DMS 273 (cell line): Measurements from ENCODE around the gene OOSP1.
"Not testable (repeated sequence)": the region's sequence is repeated elsewhere in the genome, so short reads cannot be mapped to it uniquely, and the experiment has no call there.

ENCODE experiments used
- DNase-seq: peaks from one replicate; lab custom pipeline; 2025; ENCODE audit not compliant: unreplicated experiment; lab: John Stamatoyannopoulos, UW

The OOSP1 gene

DNA sequence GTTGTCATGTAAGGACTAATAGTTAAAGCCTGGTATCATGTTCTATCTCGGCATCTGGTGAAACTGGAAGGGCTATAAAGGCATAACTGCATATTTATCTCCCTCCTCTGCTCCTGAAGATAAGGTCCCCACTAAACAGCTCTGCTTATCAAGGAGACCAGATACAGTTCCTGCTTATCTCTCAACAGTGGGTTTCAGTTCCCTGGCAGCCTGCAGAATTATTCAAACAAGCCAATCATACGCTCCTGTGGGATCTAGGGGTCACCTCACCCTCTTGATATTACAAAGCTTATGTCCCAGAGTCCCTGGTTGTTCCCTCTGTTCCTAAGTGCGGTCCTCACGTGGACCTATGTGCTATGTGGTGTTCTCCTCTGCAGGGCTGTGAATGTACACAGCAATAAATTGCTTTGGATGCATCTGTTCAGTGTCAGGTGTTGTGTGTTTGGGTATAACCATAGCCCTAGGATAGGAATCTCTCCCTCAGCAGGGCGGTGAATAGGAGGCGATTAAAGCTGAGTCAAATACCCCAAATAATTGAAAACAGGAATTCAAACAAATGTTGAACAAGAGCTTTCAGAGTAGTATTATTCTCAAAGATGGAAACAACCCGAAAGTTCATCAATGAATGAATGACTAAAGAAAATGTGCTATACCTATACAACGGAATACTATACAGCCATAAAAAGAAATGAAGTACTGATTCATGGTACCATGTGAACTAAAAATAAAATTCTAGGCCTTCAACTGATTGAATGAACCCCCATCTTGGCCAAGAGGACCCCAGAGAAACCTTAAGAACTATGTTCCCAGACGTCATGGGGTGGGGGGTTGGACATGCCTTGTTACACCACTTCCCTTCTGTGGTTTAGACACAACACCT is 22.5 kb downstream of the OOSP1 start:
- no peak for DNase-seq

DNA sequence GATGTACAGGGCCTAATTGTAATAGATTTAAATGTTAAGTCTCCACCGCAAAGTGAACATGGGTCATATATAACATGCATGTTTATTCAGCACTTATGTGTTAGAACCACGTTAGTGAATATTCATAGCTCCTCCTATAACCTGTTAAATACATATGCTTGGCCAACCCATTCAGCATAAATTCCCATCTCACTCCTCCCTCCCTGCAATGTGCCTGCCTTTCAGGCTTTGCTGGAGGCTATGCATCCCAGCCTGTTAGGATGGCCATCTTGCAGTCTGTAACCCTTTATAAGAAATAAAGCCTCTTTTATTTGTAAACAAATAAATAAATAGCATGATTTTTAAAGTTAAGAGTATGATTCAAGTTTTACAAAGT is 23.9 kb downstream of the OOSP1 start:
- no peak for DNase-seq

DNA sequence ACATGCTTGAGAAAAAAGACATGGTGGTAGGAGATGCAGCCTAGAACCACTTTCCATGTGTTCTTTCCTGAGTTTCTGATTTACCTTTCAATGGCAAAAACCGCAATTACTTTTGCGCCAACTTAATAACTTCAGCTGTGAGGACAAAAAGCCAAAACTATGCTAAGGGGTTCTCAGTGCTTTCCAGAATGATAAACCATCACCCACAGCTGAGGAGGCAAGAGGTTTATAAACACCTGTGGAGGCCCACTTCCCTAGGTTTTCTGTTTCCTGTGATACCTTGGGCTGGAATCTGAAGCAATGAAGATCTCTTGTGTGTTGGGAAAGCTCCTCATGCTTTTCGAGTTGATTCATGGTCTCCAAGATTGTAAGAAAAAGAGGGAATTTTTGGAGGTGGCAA is 25.5 kb downstream of the OOSP1 start, which contains the start of gene OOSP4A:
TSS of gene OOSP4A (plus strand) at position 301 of the 400 bp plus-strand sequence. CDS start at position 301, 0 bp downstream.
- no peak for DNase-seq

DNA sequence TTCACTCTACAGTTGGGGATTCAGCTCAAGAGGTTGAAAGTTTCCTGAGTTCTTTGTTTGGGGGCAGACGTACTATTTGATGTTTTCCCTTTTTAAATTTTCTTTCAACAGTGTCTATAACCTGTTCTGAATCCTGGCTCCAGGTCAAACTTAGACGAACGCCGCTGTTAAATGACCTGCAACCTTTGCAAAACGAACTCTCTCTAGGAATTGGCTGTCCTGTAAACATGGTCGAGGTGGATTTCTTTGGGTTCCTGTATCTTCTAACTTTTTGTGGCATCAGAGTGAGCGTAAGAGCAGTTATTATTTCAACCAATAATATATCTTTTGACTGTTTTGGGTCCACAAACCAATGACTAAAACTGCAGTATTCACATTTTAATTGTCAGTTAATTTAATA is 27.2 kb downstream of the OOSP1 start:
- no peak for DNase-seq

DNA sequence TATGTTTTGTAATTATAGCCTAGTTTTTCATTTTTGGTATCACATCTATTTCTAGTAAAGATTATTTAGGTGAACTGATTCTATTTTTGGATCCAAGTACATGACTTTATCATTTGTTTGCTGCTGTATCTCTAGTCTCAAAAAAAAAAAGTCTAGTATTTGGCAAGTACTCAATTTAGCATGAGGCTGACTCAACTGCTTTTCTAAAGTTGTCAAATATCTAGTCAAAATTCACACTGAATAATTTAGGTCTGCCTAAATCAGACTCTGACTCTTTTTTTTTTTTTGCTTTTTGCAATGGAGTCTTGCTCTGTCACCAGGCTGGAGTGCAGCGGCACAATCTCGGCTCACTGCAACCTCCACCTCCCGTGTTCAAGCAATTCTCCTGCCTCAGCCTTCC is 28.0 kb downstream of the OOSP1 start:
- no peak for DNase-seq

DNA sequence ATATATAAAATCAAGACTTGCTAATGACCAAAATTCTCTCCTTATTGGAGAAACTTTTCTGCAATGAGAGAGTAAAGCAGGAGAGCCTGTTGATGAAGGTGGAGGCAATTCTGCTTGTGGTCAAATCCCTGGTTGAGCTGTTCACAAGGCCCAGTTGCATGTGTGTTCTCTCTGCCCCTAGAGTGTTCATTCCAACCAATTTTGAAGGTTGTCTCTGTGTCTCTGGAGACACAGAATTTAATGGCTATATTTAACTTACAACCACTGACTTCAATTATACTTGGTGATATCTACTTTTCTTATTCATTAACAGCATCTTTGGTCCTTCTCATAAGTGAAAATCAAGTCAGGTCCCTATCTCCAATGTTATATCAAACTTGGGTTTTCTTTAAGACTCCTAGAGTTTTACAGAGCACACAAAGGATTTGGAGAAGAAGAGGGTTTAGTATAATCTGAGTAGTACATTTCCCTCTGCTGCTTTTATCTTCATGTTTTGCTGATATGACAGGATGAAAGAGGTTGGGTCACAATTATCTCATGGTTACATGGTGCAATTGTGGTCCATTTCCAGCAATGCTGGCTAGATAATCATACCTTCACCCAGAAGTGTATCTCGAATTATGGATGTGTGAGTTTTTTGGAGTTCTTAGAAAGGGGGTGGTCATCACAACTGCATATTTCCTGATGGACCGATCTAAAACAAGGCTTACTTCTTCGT is 29.6 kb downstream of the OOSP1 start:
- no peak for DNase-seq

DNA sequence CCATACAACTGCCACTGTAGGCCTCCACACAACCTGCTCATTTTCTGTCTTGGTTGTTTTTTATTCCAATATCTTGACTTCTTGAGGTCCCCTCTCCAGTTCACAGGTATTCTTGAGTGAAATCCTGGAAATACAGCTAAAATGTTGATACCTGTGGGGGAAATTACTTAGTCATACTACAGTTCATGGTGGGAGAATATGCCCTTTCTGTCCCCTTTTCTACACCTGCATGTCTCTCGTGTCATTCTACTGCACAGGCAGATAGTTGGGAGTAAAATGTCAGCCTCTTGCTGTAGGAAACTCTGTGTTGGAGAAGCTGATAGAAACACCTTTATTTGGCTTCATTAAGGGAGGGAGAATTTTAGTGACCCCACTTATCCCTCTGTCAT is 30.2 kb downstream of the OOSP1 start:
- DNase-seq = no peak

DNA sequence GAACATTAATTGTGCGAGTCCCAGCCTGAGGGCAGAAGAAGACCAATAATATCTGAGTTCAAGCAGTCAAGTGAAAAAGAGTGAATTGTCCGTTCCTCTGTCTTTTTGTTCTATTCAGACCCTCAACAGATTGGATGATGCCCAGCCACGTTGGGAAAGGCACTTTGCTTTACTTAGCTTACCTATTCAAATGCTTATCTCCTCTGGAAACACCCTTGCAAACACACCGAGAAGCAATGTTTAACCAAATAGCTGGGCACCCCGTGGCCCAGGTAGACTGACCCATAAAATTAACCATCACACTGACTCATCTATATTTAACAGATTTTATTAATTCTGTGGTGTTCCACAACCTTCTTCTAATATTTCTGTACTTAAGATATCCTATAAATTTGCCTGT is 34.9 kb downstream of the OOSP1 start:
- DNase-seq = no peak

DNA sequence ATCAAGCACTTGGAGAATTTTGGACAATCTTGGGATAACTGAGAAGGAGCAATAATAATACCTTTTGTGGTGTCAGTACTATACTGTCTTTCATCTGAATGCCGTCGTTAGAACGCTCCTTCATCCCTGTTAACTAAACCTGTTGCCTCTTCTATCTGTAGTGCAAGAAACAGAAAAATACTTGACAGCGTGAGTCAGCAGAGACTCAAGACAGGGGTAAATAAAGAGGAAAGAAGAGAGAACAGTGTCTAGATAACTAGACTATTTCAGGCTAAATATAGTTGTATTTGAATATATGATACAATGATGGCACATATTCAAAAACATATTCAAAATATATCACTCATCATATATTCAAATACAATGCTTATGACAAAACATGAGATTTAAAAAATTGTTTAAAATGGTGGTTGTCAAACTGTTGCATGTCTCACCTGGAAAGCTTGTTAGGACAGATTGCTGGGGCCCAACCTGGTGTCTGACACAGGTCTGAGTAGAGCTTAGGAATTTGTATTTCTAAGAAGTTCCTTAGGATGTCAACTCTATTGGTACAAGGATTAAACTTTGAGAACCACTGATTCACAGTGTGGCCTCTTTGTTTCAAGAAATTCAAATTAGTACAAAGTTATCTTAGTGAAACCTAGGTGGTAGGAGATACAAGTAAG is 43.0 kb downstream of the OOSP1 start:
- no peak for DNase-seq

DNA sequence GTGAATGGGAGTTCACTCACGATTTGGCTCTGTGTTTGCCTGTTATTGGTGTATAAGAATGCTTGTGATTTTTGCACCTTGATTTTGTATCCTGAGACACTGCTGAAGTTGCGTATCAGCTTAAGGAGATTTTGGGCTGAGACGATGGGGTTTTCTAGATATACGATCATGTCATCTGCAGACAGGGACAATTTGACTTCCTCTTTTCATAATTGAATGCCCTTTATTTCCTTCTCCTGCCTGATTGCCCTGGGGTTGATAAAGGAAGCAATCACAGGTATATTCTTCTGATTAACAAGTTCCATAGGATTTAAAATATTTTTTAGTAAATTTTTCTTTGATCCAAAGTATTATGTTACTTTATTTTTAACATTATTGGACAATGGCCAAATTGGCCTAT is 43.8 kb downstream of the OOSP1 start:
- DNase-seq = not testable (repeated sequence)

DNA sequence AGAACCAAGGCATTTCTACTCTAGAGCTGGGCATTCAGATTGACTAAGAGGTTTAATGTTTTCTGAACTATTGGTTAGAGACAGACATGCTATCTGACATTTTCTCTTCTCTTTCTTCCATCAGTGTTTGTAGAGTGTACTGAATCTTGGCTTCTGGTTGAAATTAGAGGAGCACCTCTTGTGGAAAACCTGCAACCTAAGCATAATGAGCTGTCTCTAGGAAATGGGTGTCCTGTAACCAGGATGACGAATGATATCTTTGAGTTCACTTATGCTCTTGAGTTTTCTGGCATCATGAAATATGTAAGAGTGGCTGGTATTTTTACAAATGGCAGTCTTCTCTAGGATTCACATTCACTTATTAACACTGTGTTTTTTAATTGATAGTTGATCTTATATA is 45.0 kb downstream of the OOSP1 start:
- DNase-seq = no peak

DNA sequence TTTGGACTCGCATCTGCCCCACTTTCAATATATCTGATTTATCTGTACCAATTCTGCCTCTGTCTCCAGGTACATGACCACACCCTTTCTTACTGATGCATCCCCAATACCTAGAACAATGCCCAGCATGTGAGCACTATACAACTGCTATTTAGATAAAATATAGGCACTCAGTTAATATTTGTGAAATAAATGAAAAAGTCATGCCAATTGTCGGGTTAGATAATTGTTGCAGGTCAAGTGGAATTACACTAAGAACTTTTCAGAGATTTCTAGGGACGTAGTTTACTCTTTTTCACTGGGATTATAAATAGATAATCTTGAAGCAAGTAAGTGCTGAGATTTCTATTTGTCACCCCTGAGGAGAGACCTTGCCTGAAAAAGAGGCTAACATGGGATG is 46.1 kb downstream of the OOSP1 start:
- DNase-seq = no peak

DNA sequence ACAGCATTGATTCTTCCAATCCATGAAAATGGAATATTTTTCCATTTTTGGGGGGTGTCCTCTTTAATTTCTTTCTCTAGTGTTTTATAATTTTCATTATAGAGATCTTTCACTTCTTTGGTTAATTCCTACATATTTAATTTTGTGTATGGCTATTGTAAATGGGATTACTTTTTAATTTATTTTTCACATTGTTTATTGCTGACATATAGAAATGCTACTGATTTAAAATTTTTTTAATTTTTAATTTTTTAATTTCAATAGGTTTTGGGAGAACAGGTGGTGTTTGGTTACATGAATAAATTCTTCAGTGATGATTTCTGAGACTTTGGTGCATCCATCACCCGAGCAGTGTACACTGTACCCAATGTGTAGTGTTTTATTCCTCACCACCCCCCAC is 52.2 kb downstream of the OOSP1 start:
- no peak for DNase-seq

DNA sequence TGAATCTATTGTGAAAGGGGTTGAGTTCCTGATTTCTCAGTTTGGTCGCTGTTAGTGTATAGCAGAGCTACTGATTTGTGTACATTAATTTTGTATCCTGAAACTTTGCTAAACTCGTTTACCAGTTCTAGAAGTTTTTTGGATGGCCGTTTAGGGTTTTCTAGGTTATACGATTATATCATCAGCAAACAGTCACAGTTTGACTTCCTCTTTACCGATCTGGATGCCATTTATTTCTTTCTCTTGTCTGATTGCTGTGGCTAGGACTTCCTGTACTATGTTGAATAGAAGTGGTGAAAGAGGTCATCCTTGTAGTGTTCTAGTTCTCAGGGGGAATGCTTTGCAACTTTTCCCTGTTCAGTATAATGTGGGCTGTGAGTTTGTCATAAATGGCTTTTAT is 54.2 kb downstream of the OOSP1 start:
- no peak for DNase-seq

DNA sequence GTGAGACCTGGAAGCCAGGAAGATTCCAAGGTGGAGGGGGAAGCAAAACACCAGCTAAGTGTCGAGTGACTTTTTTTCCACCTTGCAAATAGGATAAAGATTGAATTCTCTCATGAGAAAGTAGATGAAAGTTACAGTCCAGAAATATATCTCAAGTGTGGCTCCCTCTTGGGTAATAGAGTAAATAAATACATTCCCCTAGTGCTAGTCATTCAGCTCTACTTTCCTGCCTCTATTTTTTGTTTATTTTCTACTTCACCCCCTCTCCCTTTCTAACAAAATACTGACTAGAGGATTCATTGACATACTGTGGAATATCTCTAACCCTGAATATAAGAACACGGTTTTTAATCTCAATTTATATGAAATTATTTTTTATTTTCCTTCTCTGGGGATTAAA is 59.6 kb downstream of the OOSP1 start:
- DNase-seq = no peak

DNA sequence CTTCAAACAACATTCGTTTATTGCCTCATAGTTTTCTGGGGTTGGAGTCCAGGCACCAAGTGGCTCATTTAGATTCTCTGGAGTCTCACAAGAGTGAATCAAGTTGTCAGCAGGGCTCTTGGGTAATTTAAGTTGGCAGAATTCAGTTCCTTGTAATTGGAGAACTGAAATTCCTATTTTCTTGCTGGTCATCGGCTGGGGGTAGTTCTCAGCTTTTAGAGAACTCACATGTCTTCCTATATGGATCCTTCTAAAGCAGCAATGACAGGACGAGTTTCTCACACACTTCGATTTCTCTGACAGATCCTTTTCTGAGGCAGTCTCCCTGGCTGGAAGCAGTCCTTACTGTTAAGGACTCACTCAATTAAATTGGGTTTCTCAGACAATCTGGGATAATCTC is 61.5 kb downstream of the OOSP1 start:
- DNase-seq = no peak

DNA sequence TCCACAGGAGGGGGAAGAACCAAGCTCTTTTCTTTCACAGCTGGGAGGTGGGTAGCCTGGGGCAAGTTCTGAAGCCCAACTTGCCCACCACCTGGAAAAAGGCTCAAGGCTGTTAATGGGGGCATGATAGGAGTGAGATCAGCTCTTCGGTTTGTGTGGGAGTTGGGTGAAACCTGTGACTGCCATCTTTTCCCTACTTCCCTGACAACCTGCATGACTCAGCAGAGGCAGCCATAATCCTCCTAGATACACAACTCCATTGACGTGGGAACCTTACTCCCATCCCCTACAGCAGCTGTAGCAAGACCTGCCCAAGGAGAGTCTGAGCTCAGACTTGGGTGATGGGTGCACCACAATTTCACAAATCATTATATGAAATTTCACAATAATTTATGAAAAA is 65.5 kb downstream of the OOSP1 start:
- DNase-seq = no peak

DNA sequence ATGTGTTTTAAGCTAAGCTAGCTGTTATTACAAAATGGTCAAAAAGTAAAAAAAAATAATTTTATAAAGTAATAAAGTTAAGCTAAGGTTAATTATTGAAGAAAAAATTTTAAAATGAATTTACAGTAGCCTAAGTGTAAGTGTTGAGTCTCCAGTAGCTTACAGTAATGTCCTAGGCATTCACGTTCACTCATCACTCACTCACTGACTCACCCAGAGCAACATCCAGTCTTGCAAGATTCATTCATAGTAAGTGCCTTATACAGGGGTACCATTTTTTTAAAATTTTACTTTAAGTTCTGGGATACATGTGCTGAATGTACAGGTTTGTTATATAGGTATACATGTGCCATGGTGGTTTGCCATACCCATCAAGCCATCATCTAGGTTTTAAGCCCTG is 67.1 kb downstream of the OOSP1 start:
- DNase-seq = no peak
